Right atrium auricular region (tissue), 2 donors: ENCODE results near the gene MRPL58. TPM values are rescaled to one million over a fixed set of nuclear protein-coding genes. Genes with fewer than 3 reads are reported as not detected.
"Not testable (repeated sequence)": the region's sequence is repeated elsewhere in the genome, so short reads cannot be mapped to it uniquely, and the experiment has no call there.

Experiments used
- DNase-seq: peaks from one replicate; pipeline ENCODE4 v3.0.0-alpha.2; 2019; ENCODE audit warnings: low spot score
- H3K27ac ChIP-seq, 2 donors: fragments of 200-600 bp; sonication (generic); 1 replicate in 1 of 2; 2 replicates in 1 of 2; pipeline ENCODE4 v1.5.1; 2016 to 2019
- H3K27me3 ChIP-seq, 2 donors: fragments of 200-600 bp; sonication (generic); one replicate each; pipeline versions ENCODE4 v1.5.1 to v1.6.0; 2017 to 2019
- H3K36me3 ChIP-seq: fragments of 200-600 bp; sonication (generic); one replicate; pipeline ENCODE4 v1.5.1; 2016
- H3K4me1 ChIP-seq, 2 donors: fragments of 200-600 bp; sonication (generic); one replicate each; pipeline versions ENCODE4 v1.5.1 to v1.6.0; 2017 to 2019
- H3K4me3 ChIP-seq, 2 donors: fragments of 200-600 bp; sonication (generic); 1 replicate in 1 of 2; 2 replicates in 1 of 2; pipeline ENCODE4 v1.5.1; 2017 to 2019; ENCODE audit warnings: mild to moderate bottlenecking in 1 of 2, moderate library complexity in 1 of 2
- H3K9me3 ChIP-seq, 2 donors: fragments of 200-600 bp; sonication (generic); one replicate each; pipeline ENCODE4 v1.5.1; 2019
- CTCF ChIP-seq, 2 donors: fragments of 200-600 bp; sonication (generic); IDR thresholded peaks; one replicate each; pipeline ENCODE4 v1.5.1; 2019; ENCODE audit warnings: antibody characterized with exemption in 2 of 2
- total RNA-seq, 2 donors: library from RNA; depleted of rRNA; stranded (reverse); fragments of >200 nt; gene quantifications; one replicate each; pipeline ENCODE4 v1.1.0, GENCODE V29; 2016

The MRPL58 gene
- total RNA-seq, 2 donors from 2014 or later = 44.8 to 104 TPM

- H3K27ac ChIP-seq = peak overlapping the region; percentile 79 to 92
- H3K4me3 ChIP-seq = peak overlapping the region; percentile 50 to 69
- no peaks in the 10 kb centered on the region for H3K27me3 ChIP-seq
- peak; percentile 78 for DNase-seq
- no peaks in the 10 kb centered on the region for H3K36me3 ChIP-seq
- H3K4me1 ChIP-seq = peaks cover 0 to 21% of the 10 kb centered on the region in 2 donors
- H3K9me3 ChIP-seq = no peaks in the 10 kb centered on the region
- TF ChIP-seq CTCF (IDR thresholded peaks at IDR 0.05) = peak in 1 of 2 donors; percentile 38
These were observed 30.3 kb upstream of the MRPL58 start for GRCh38 chr17:74981979-74982662.

GRCh38 chr17:74982663-74983313 is 29.7 kb upstream of the MRPL58 start:
- Histone ChIP-seq H3K27ac (peak overlapping the region; percentile 79 to 92), H3K4me3 (peak overlapping the region; percentile 50 to 69), H3K4me1 (peaks cover 0 to 22% of the 10 kb centered on the region in 2 donors)
- H3K36me3 ChIP-seq, H3K9me3 ChIP-seq, DNase-seq, H3K27me3 ChIP-seq: not testable (repeated sequence)

GRCh38 chr17:74986206-74986576 is 26.3 kb upstream of the MRPL58 start:
- Histone ChIP-seq H3K27ac (no peak overlapping the region), H3K9me3 (no peaks in the 10 kb centered on the region), H3K36me3 (no peaks in the 10 kb centered on the region), H3K4me3 (no peak overlapping the region), H3K27me3 (no peaks in the 10 kb centered on the region), H3K4me1 (peaks cover 0 to 45% of the 10 kb centered on the region in 2 donors)
- DNase-seq = no peak
- no peak for TF ChIP-seq CTCF (IDR thresholded peaks at IDR 0.05)

GRCh38 chr17:74987418-74987908 is 25.0 kb upstream of the MRPL58 start, which contains the start of gene CDR2L:
TSS of gene CDR2L (plus strand) at chr17:74987632. CDS start at chr17:74988044, 412 bp downstream.
- peak; percentile 99 for DNase-seq
- peak within 1 kb of the TSS; percentile 91 to 97 for H3K27ac ChIP-seq
- peak within 1 kb of the TSS; percentile 78 to 86 for H3K4me3 ChIP-seq
- H3K9me3 ChIP-seq = no peaks in the 10 kb centered on the region
- H3K36me3 ChIP-seq = no peaks in the 10 kb centered on the region
- H3K27me3 ChIP-seq = no peaks in the 10 kb centered on the region
- peaks cover 0 to 38% of the 10 kb centered on the region in 2 donors for H3K4me1 ChIP-seq
- no peak for TF ChIP-seq CTCF (IDR thresholded peaks at IDR 0.05)

GRCh38 chr17:74987909-74988711 is 24.4 kb upstream of the MRPL58 start:
- Histone ChIP-seq H3K9me3 (no peaks in the 10 kb centered on the region), H3K4me1 (peaks cover 0 to 31% of the 10 kb centered on the region in 2 donors), H3K27me3 (no peaks in the 10 kb centered on the region), H3K36me3 (no peaks in the 10 kb centered on the region), H3K27ac (peak overlapping the region; percentile 91 to 97), H3K4me3 (peak overlapping the region; percentile 78 to 86)
- peak; percentile 10 to 70 for TF ChIP-seq CTCF (IDR thresholded peaks at IDR 0.05)
- peak; percentile 93 for DNase-seq
